GM12801 (cell line): ENCODE results near the gene KSR1.

ENCODE experiments used
- CTCF ChIP-seq: IDR thresholded peaks from one replicate; pipeline ENCODE4 v1.5.1; 2011; ENCODE audit warnings: control low read depth; ENCODE audit not compliant: insufficient read length; ENCODE audit errors: extremely low read depth

KSR1 gene

GRCh38 chr17:27631411-27631760, 175.1 kb downstream of the KSR1 start:
- TF ChIP-seq CTCF, result no peak

GRCh38 chr17:27631897-27632725, 175.9 kb downstream of the KSR1 start:
- TF ChIP-seq CTCF, result no peak

DNA sequence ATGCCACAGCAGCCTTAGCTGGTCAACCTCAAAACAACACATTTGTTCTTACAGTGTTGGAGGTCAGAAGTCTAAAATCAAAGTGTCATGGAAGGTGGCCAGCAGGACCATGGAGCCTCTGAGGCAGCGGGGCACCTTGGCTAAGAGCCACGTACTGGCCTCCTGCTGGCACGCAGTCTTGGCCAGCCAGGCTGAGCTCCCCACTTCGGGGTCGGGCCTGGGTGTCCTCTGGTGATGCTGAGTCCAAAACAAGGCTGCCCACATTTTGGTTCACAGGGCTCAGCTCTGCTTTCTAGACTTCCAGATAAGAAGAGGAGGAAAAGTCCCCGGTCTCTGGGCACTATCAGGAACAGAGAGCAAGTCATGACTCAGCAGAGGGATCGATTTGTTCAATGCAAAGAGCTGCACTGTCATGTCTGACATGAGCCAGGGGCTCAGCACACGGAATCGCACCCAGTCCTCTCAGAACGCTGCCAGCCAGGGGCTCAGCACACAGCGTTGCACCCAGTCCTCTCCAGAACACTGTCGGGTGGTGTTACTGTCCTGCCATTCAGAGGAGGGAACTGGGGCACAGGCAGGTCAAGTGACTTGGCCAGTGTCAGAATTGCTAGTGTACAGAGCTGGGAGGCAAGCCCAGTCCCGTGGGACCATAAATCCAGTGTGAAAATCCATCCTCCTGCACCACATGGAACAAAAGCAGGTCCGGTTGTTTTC, 177.2 kb downstream of the KSR1 start:
- TF ChIP-seq CTCF, result no peak

DNA sequence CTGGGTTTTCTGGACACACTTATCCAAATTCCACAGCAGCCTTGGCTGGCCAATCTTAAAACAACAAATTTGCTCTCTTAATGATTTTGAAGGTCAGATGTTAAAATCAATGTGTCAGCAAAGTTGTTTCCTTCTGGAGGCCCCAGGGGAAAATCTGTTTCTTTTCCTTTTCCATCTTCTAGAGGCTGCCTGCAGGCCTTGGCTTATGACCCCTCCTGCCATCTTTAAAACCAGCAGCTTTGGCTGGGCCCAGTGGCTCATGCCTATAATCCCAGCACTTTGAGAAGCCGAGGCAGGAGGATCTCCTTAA, 177.7 kb downstream of the KSR1 start:
- TF ChIP-seq CTCF, result no peak

- no peak for TF ChIP-seq CTCF
Measured at GRCh38 chr17:27634776-27635175, 178.5 kb downstream of the KSR1 start.

DNA sequence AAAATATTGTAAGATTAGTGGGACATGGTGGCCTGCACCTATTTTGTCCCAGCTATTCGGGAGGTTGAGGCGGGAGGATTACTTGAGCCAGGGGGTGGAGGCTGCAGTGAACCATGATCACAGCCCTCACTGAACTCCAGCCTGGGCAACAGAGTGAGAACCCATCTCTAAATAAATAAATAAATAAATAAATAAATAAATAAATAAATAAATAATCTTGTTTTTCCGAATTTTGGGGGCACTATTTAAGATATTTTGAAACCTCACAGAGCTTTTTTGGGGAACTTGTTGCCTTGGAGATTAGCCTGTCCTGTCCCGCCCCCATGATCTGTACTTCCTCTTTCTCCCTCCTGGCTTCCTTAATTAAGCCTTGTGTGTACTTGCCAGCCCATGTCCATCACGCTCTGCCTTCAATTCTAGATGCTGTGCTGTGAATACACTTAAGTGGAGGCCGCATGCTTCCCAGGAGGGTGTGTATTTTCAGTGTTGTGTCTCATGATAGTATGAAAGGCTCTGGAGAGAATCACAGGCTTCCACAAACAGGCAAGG, 179.1 kb downstream of the KSR1 start:
- TF ChIP-seq CTCF, result no peak

DNA sequence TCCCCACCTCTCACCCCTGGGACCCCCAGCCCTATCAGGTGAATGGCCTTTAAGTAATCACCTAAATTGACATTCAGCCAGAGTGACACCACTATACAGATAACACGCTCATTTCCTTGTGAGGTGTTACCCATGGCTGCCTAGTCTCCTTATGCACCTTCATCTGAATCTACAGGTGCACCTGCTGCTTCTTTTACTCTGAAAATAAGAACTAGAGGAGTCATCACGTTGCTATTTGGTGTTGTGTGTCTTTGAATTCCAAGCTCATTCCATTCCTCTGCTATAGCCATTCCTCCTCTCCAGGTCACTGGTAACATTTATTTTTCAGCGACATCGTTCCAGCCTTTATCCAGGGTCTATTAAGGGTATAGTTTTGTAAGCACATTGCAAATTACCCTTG, 184.5 kb downstream of the KSR1 start:
- TF ChIP-seq CTCF, result no peak
